Ovary (tissue), 3 donors: ENCODE data around the gene NBEAL2.

ENCODE experiments used
- EP300 ChIP-seq: sonication (generic); formaldehyde crosslinking; IDR thresholded peaks from one replicate; pipeline ENCODE4 v1.6.1; 2017; ENCODE audit warnings: antibody characterized with exemption
- POLR2A ChIP-seq: fragments of 450-650 bp; IDR thresholded peaks from one replicate; pipeline ENCODE4 v1.6.1; 2017; ENCODE audit warnings: antibody characterized with exemption, mild to moderate bottlenecking, moderate library complexity
- TF ChIP-seq, protein P1 (sequence below), 3 donors: fragments of 450-650 bp in 2 of 3; fragments of 200-600 bp in 1 of 3; IDR thresholded peaks; one replicate each; pipeline versions ENCODE4 v1.5.1 to v1.8.0; 2016 to 2022; ENCODE audit warnings: antibody characterized with exemption in 3 of 3, mild to moderate bottlenecking in 1 of 3
- donor health status: DM: no; HTN: no; CAD: no.

DNA sequence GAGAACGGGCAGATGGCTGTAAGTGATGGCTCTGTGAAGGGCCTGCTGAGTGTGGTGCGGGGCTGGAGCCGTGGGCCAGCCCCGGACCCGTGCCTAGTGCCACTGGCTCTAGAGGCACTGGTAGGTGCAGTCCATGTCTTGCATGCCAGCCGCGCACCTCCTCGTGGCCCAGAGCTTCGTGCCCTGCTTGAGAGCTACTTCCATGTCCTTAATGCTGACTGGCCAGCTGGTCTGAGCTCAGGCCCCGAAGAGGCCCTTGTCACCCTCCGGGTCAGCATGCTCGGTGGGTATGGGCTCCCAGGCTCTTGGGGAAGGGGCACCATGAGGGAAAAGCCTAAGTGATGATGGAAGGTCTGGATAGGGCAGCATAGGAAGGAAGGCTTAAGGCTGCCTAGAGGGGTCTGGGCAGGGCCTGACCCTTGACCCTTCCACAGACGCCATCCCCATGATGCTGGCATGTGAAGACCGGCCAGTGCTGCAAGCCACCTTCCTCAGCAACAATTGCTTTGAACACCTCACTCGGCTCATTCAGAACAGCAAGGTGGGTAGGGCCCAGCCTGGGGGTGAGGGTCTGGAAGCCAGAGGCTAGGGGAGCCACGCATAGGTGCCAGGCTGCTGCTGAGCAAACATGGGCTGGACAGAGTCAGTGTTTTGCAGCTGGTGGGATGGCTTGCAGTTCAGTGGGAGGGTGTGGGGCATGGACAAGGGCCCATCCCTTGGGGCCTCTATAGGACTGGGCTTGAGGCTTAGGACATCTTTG lies 12.1 kb downstream of the NBEAL2 start:
- TF ChIP-seq, protein P1, sequence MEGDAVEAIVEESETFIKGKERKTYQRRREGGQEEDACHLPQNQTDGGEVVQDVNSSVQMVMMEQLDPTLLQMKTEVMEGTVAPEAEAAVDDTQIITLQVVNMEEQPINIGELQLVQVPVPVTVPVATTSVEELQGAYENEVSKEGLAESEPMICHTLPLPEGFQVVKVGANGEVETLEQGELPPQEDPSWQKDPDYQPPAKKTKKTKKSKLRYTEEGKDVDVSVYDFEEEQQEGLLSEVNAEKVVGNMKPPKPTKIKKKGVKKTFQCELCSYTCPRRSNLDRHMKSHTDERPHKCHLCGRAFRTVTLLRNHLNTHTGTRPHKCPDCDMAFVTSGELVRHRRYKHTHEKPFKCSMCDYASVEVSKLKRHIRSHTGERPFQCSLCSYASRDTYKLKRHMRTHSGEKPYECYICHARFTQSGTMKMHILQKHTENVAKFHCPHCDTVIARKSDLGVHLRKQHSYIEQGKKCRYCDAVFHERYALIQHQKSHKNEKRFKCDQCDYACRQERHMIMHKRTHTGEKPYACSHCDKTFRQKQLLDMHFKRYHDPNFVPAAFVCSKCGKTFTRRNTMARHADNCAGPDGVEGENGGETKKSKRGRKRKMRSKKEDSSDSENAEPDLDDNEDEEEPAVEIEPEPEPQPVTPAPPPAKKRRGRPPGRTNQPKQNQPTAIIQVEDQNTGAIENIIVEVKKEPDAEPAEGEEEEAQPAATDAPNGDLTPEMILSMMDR (IDR thresholded peaks at IDR 0.05), result no peak
- TF ChIP-seq EP300 (no peak), POLR2A (no peak)
